ENCODE data around the gene FAF1. TPM values are rescaled to one million over a fixed set of nuclear protein-coding genes. Genes with fewer than 3 reads are reported as not detected.

FAF1 gene
- total and polyA plus RNA-seq, 4 donors, result 8.6 to 45.0 (median 18.2) TPM

DNA sequence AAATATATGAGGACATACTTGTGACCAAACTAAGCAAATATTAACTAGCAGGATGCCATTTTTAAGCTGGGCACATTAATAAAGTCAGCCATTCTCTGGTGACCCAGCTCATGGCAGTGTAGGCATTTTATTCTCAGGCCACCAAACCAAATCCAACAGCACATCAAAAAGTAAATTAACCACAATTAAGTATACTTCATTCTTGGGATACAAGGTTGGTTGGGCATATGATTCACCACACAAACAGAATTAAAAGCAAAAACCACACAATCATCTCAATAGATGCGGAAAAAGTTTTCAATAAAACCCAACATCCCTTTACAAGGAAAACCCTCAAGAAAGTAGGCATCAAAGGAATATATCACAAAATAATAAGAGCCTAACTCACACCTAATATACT lies 101.3 kb downstream of the FAF1 start (continued):
- TF ChIP-seq, protein P1, sequence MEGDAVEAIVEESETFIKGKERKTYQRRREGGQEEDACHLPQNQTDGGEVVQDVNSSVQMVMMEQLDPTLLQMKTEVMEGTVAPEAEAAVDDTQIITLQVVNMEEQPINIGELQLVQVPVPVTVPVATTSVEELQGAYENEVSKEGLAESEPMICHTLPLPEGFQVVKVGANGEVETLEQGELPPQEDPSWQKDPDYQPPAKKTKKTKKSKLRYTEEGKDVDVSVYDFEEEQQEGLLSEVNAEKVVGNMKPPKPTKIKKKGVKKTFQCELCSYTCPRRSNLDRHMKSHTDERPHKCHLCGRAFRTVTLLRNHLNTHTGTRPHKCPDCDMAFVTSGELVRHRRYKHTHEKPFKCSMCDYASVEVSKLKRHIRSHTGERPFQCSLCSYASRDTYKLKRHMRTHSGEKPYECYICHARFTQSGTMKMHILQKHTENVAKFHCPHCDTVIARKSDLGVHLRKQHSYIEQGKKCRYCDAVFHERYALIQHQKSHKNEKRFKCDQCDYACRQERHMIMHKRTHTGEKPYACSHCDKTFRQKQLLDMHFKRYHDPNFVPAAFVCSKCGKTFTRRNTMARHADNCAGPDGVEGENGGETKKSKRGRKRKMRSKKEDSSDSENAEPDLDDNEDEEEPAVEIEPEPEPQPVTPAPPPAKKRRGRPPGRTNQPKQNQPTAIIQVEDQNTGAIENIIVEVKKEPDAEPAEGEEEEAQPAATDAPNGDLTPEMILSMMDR (IDR thresholded peaks at IDR 0.05; ENCODE audit: low read depth, low read length, missing input control), result no peak
- TF ChIP-seq, protein P2, sequence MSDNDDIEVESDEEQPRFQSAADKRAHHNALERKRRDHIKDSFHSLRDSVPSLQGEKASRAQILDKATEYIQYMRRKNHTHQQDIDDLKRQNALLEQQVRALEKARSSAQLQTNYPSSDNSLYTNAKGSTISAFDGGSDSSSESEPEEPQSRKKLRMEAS (IDR thresholded peaks at IDR 0.05), result no peak
- TF ChIP-seq EGR1 (IDR thresholded peaks at IDR 0.05; ENCODE audit: low read depth in 2 of 2), result no peak
- TF ChIP-seq, protein P3, sequence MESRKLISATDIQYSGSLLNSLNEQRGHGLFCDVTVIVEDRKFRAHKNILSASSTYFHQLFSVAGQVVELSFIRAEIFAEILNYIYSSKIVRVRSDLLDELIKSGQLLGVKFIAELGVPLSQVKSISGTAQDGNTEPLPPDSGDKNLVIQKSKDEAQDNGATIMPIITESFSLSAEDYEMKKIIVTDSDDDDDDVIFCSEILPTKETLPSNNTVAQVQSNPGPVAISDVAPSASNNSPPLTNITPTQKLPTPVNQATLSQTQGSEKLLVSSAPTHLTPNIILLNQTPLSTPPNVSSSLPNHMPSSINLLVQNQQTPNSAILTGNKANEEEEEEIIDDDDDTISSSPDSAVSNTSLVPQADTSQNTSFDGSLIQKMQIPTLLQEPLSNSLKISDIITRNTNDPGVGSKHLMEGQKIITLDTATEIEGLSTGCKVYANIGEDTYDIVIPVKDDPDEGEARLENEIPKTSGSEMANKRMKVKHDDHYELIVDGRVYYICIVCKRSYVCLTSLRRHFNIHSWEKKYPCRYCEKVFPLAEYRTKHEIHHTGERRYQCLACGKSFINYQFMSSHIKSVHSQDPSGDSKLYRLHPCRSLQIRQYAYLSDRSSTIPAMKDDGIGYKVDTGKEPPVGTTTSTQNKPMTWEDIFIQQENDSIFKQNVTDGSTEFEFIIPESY (IDR thresholded peaks at IDR 0.05), result no peak

DNA sequence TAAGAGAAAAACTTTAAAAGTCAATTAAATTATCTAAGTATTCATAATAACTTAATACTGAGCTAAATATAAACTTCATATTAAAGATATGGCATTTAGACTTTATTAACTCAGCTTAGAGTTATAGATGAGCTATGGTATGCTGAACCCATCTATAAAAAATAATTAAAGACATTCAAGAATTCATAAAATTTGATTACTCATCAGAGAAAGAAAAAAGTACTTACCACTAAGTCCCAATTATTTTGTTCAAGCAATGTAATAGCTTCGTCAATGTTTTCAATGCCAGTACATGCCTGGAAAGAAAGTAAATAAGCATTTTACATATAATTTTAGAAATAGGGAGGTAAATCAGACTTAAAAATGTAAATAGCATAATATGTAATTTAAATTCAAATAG lies 102.4 kb downstream of the FAF1 start:
- 100% methylated on average over 1 of the region's 1 CpG for WGBS

DNA sequence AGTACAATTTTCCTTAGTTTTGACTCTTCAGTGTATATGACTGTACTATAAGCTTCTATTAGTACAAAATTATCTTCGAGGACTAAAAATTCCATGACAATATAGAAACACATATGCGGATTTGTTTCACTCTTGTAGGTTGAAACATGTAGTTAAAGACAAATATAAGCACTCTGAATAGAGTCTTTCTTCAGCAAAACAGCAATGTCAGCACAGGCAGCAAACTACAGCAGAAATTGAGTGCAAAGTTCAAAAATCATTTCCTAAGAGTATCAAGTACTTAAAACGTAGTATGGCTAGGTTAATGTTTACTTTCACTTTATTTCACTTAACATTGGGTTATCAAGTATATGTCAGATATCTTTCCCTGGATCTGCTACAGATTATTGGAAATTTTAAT lies 106.7 kb downstream of the FAF1 start:
- Histone ChIP-seq H3K4me1 (ENCODE audit: control insufficient read depth in 4 of 4, insufficient read depth in 4 of 4, low read length in 3 of 4) (peaks cover 0 to 15% (median 8%) of the 10 kb centered on the region in 4 donors), H3K27me3 (ENCODE audit: control insufficient read depth in 4 of 4, insufficient read depth in 4 of 4, low read length in 3 of 4) (no peaks in the 10 kb centered on the region), H3K4me3 (ENCODE audit: low read depth in 1 of 3, low read length in 3 of 3) (no peak overlapping the region), H3K27ac (ENCODE audit: low read depth in 1 of 2, low read length in 2 of 2) (peak overlapping the region; percentile 6 to 25), H3K9me3 (ENCODE audit: control insufficient read depth in 4 of 4, low read length in 3 of 4) (no peaks in the 10 kb centered on the region), H3K36me3 (ENCODE audit: control insufficient read depth in 4 of 4, insufficient read depth in 3 of 4, low read depth in 1 of 4, low read length in 3 of 4) (no peaks in the 10 kb centered on the region), H3K9ac (ENCODE audit: low read depth in 1 of 2, low read length in 2 of 2) (no peak overlapping the region)
- DNase-seq (ENCODE audit: low spot score), result no peak
- WGBS, result 30% methylated on average over 3 of the region's 3 CpGs
- TF ChIP-seq, protein P1 (IDR thresholded peaks at IDR 0.05; ENCODE audit: low read depth, low read length, missing input control), result no peak
- TF ChIP-seq EGR1 (IDR thresholded peaks at IDR 0.05; ENCODE audit: low read depth in 2 of 2), result no peak
- TF ChIP-seq, protein P3 (IDR thresholded peaks at IDR 0.05), result no peak
- TF ChIP-seq, protein P4, sequence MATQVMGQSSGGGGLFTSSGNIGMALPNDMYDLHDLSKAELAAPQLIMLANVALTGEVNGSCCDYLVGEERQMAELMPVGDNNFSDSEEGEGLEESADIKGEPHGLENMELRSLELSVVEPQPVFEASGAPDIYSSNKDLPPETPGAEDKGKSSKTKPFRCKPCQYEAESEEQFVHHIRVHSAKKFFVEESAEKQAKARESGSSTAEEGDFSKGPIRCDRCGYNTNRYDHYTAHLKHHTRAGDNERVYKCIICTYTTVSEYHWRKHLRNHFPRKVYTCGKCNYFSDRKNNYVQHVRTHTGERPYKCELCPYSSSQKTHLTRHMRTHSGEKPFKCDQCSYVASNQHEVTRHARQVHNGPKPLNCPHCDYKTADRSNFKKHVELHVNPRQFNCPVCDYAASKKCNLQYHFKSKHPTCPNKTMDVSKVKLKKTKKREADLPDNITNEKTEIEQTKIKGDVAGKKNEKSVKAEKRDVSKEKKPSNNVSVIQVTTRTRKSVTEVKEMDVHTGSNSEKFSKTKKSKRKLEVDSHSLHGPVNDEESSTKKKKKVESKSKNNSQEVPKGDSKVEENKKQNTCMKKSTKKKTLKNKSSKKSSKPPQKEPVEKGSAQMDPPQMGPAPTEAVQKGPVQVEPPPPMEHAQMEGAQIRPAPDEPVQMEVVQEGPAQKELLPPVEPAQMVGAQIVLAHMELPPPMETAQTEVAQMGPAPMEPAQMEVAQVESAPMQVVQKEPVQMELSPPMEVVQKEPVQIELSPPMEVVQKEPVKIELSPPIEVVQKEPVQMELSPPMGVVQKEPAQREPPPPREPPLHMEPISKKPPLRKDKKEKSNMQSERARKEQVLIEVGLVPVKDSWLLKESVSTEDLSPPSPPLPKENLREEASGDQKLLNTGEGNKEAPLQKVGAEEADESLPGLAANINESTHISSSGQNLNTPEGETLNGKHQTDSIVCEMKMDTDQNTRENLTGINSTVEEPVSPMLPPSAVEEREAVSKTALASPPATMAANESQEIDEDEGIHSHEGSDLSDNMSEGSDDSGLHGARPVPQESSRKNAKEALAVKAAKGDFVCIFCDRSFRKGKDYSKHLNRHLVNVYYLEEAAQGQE (IDR thresholded peaks at IDR 0.05), result no peak
- TF ChIP-seq HNF4G (IDR thresholded peaks at IDR 0.05), result peak; percentile 83
- peak in 1 of 2 donors; percentile 56 for TF ChIP-seq JUND (IDR thresholded peaks at IDR 0.05)
- TF ChIP-seq RXRA (IDR thresholded peaks at IDR 0.05), result peak; percentile 13 to 41
- no peak for TF ChIP-seq TAF1 (conservative IDR thresholded peaks at IDR 0.05)
- TF ChIP-seq FOXA1 (IDR thresholded peaks at IDR 0.05), result no peak
- TF ChIP-seq, protein P5, sequence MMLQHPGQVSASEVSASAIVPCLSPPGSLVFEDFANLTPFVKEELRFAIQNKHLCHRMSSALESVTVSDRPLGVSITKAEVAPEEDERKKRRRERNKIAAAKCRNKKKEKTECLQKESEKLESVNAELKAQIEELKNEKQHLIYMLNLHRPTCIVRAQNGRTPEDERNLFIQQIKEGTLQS (IDR thresholded peaks at IDR 0.05), result no peak
- TF ChIP-seq FOXA2 (IDR thresholded peaks at IDR 0.05), result peak; percentile 30
- no peak for TF ChIP-seq NR2F2 (IDR thresholded peaks at IDR 0.05)
- TF ChIP-seq RAD21 (IDR thresholded peaks at IDR 0.05), result peak; percentile 13 to 41
- TF ChIP-seq HNF4A (conservative IDR thresholded peaks at IDR 0.05), result peak; percentile 89 to 91
- TF ChIP-seq GABPA (IDR thresholded peaks at IDR 0.05 in 1 of 2, conservative IDR thresholded peaks at IDR 0.05 in 1 of 2), result no peak
- TF ChIP-seq, protein P2 (IDR thresholded peaks at IDR 0.05), result peak; percentile 22

More for the DNA sequence above, 102.4 kb downstream of the FAF1 start:
- no peaks in the 10 kb centered on the region for H3K27me3 ChIP-seq (ENCODE audit: control insufficient read depth in 4 of 4, insufficient read depth in 4 of 4, low read length in 3 of 4)
- H3K27ac ChIP-seq (ENCODE audit: low read depth in 1 of 2, low read length in 2 of 2), result no peak overlapping the region
- H3K9me3 ChIP-seq (ENCODE audit: control insufficient read depth in 4 of 4, low read length in 3 of 4), result peaks cover 0 to 3% (median 1%) of the 10 kb centered on the region in 4 donors
- no peak overlapping the region for H3K9ac ChIP-seq (ENCODE audit: low read depth in 1 of 2, low read length in 2 of 2)
- H3K4me1 ChIP-seq (ENCODE audit: control insufficient read depth in 4 of 4, insufficient read depth in 4 of 4, low read length in 3 of 4), result peaks cover 1 to 12% (median 7%) of the 10 kb centered on the region in 4 donors
- TF ChIP-seq, protein P2 (IDR thresholded peaks at IDR 0.05), result no peak
- no peak for DNase-seq (ENCODE audit: low spot score)
- no peak overlapping the region for H3K4me3 ChIP-seq (ENCODE audit: low read depth in 1 of 3, low read length in 3 of 3)
- no peaks in the 10 kb centered on the region for H3K36me3 ChIP-seq (ENCODE audit: control insufficient read depth in 4 of 4, insufficient read depth in 3 of 4, low read depth in 1 of 4, low read length in 3 of 4)

Measured in liver (tissue), 9 donors.